Measurements from ENCODE around the gene MT4.

MT4 gene

DNA sequence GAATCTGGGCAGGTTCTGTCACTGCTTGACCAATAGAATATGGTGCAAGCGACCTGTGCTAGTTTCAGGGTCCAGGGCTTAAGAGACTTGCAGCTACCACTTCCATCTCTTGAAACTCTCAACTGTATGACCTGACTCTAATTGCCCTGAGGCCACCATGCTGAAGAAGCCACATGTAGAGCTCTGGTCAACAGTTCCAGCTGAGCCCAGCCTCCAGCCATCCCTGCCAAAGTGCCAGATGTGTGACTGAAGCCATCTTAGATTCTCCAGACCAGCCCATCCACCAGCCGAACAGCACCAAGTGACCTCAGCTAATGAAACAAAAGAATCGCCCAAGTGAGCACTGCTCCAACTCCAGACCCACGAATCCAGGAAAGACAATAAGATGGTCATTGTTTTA, 40.1 kb downstream of the MT4 start:
- H3F3A ChIP-seq (ENCODE audit: insufficient read depth), result no peaks in the 10 kb centered on the region
- H3K27ac ChIP-seq (ENCODE audit: low read depth, low read length), result no peak overlapping the region

DNA sequence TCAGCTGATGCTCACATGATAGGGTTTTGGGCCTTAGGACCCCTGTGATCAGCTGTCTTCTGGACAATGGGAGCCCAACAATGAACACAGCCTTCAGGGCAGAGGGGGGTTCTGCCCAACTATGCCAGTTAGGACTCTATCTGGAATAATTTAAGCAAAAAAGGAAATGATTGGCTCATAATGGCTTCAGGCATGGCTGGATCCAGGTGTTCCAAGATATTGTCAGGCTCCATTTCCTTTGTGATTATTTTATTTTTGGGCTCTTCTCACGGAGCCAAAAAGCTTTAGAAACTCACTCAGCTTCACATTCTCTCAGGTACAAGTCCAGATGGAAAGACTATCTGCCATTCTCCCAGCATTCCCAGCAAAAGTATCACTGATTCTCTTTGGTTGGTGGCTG, 40.6 kb downstream of the MT4 start:
- no peaks in the 10 kb centered on the region for H3K9me2 ChIP-seq (replicated peaks; ENCODE audit: insufficient read depth, low read length)
- no peaks in the 10 kb centered on the region for H3K36me3 ChIP-seq (ENCODE audit: low read length)
- no peaks in the 10 kb centered on the region for H3K79me2 ChIP-seq (ENCODE audit: insufficient read depth, low read length)
- no peaks in the 10 kb centered on the region for H3K27me3 ChIP-seq (ENCODE audit: low read length)
- H3K4me3 ChIP-seq (ENCODE audit: insufficient read depth, low read length, poor library complexity, severe bottlenecking), result no peak overlapping the region
- TF ChIP-seq EZH2phosphoT487 (conservative IDR thresholded peaks at IDR 0.05; ENCODE audit: low read length), result no peak
- TF ChIP-seq, protein P1, sequence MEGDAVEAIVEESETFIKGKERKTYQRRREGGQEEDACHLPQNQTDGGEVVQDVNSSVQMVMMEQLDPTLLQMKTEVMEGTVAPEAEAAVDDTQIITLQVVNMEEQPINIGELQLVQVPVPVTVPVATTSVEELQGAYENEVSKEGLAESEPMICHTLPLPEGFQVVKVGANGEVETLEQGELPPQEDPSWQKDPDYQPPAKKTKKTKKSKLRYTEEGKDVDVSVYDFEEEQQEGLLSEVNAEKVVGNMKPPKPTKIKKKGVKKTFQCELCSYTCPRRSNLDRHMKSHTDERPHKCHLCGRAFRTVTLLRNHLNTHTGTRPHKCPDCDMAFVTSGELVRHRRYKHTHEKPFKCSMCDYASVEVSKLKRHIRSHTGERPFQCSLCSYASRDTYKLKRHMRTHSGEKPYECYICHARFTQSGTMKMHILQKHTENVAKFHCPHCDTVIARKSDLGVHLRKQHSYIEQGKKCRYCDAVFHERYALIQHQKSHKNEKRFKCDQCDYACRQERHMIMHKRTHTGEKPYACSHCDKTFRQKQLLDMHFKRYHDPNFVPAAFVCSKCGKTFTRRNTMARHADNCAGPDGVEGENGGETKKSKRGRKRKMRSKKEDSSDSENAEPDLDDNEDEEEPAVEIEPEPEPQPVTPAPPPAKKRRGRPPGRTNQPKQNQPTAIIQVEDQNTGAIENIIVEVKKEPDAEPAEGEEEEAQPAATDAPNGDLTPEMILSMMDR (IDR thresholded peaks at IDR 0.05; ENCODE audit: insufficient read depth, low read length, poor library complexity, severe bottlenecking), result no peak
- no peak overlapping the region for H3K9ac ChIP-seq (ENCODE audit: low read length)
- H3K27ac ChIP-seq (ENCODE audit: low read depth, low read length), result no peak overlapping the region
- H3F3A ChIP-seq (ENCODE audit: insufficient read depth), result no peaks in the 10 kb centered on the region
- H4K20me1 ChIP-seq (ENCODE audit: low read depth, low read length), result no peaks in the 10 kb centered on the region
- no peaks in the 10 kb centered on the region for H3K9me3 ChIP-seq (ENCODE audit: insufficient read depth, low read length)
- H2AFZ ChIP-seq (ENCODE audit: low read depth, low read length, severe bottlenecking), result no peak overlapping the region
- H3K4me2 ChIP-seq (ENCODE audit: low read depth, low read length, poor library complexity, severe bottlenecking), result no peak overlapping the region

More for the DNA sequence above, 40.1 kb downstream of the MT4 start:
- Histone ChIP-seq H3K4me3 (ENCODE audit: insufficient read depth, low read length, poor library complexity, severe bottlenecking) (no peak overlapping the region), H3K36me3 (ENCODE audit: low read length) (no peaks in the 10 kb centered on the region), H3K9me2 (replicated peaks; ENCODE audit: insufficient read depth, low read length) (no peaks in the 10 kb centered on the region), H4K20me1 (ENCODE audit: low read depth, low read length) (no peaks in the 10 kb centered on the region), H3K27me3 (ENCODE audit: low read length) (no peaks in the 10 kb centered on the region), H3K79me2 (ENCODE audit: insufficient read depth, low read length) (no peaks in the 10 kb centered on the region), H3K9ac (ENCODE audit: low read length) (no peak overlapping the region), H3K4me2 (ENCODE audit: low read depth, low read length, poor library complexity, severe bottlenecking) (no peak overlapping the region), H3K9me3 (ENCODE audit: insufficient read depth, low read length) (no peaks in the 10 kb centered on the region), H2AFZ (ENCODE audit: low read depth, low read length, severe bottlenecking) (no peak overlapping the region)
- TF ChIP-seq, protein P1 (IDR thresholded peaks at IDR 0.05; ENCODE audit: insufficient read depth, low read length, poor library complexity, severe bottlenecking), result no peak
- no peak for TF ChIP-seq EZH2phosphoT487 (conservative IDR thresholded peaks at IDR 0.05; ENCODE audit: low read length)

DNA sequence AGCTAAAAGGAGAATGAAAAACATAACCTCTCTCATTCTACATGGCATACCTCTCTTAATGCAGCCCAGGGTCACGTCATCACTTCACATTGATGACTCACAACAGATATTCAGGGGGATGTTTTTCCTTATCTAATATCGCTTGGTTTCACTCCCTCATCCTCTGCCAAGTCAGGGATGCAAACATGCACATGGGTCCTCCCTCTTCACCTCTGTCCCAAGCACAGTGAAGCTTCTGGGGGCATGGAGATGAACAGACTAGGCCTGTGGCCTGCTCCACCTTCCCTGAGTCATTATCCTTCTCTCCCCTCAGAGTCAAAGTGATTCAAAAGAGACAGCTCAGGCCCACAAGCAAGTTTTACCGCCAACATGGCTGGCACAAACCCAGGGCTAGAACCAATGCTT, 41.2 kb downstream of the MT4 start:
- no peak overlapping the region for H2AFZ ChIP-seq (ENCODE audit: low read depth, low read length, severe bottlenecking)
- no peak overlapping the region for H3K27ac ChIP-seq (ENCODE audit: low read depth, low read length)
- H4K20me1 ChIP-seq (ENCODE audit: low read depth, low read length), result no peaks in the 10 kb centered on the region
- H3K79me2 ChIP-seq (ENCODE audit: insufficient read depth, low read length), result no peaks in the 10 kb centered on the region
- no peak overlapping the region for H3K4me3 ChIP-seq (ENCODE audit: insufficient read depth, low read length, poor library complexity, severe bottlenecking)
- H3K36me3 ChIP-seq (ENCODE audit: low read length), result no peaks in the 10 kb centered on the region
- H3K4me2 ChIP-seq (ENCODE audit: low read depth, low read length, poor library complexity, severe bottlenecking), result no peak overlapping the region
- H3K9me3 ChIP-seq (ENCODE audit: insufficient read depth, low read length), result no peaks in the 10 kb centered on the region
- H3F3A ChIP-seq (ENCODE audit: insufficient read depth), result no peaks in the 10 kb centered on the region
- no peak overlapping the region for H3K9ac ChIP-seq (ENCODE audit: low read length)
- TF ChIP-seq EZH2phosphoT487 (conservative IDR thresholded peaks at IDR 0.05; ENCODE audit: low read length), result no peak
- TF ChIP-seq, protein P1 (IDR thresholded peaks at IDR 0.05; ENCODE audit: insufficient read depth, low read length, poor library complexity, severe bottlenecking), result no peak
- no peaks in the 10 kb centered on the region for H3K27me3 ChIP-seq (ENCODE audit: low read length)
- no peaks in the 10 kb centered on the region for H3K9me2 ChIP-seq (replicated peaks; ENCODE audit: insufficient read depth, low read length)
